SK-N-SH (cell line): ENCODE measurements around the gene CEP131. TPM values are rescaled to one million over a fixed set of nuclear protein-coding genes. Genes with fewer than 3 reads are reported as not detected.

Experiments used
- CTCF ChIA-PET: fragments of 300-600, 350-600 bp; formaldehyde crosslinking; extraction: SDS; loops from one replicate; lab custom pipeline; 2021; lab: Yijun Ruan, JAX
- POLR2A ChIA-PET: fragments of 350-600 bp; sonication (Branson Sonifier 250); formaldehyde crosslinking; extraction: SDS; loops from one replicate; lab custom pipeline; 2020; ENCODE audit warnings: antibody characterized with exemption, inconsistent platforms; lab: Yijun Ruan, JAX
- DNase-seq: peaks from one replicate; pipeline ENCODE4 v3.0.0; 2012
- H2AFZ ChIP-seq: fragments of 200-600 bp; sonication (generic); 2 replicates; pipeline ENCODE4 v1.8.1; 2016; ENCODE audit warnings: antibody characterized with exemption, mild to moderate bottlenecking, low read depth
- H3F3A ChIP-seq: fragments of 200-600 bp; sonication (generic); replicated peaks from 2 replicates; pipeline ENCODE3; 2016; ENCODE audit warnings: antibody characterized with exemption, mild to moderate bottlenecking; ENCODE audit not compliant: insufficient read depth
- H3K27ac ChIP-seq, 2 experiments: fragments of 200-500 bp in 1 of 2; fragments of 200-600 bp in 1 of 2; sonication (Bioruptor generic) in 1 of 2; sonication (generic), shearing (Covaris generic) in 1 of 2; 2 replicates each; pipeline versions ENCODE4 v1.5.1 to v1.6.1; 2014 to 2016; ENCODE audit warnings: low read depth in 2 of 2, inconsistent platforms in 1 of 2, low read length in 1 of 2, mild to moderate bottlenecking in 1 of 2, mixed read lengths in 1 of 2
- H3K27me3 ChIP-seq: fragments of 200-600 bp; sonication (generic), shearing (Covaris generic); 2 replicates; pipeline ENCODE4 v1.6.1; 2016; ENCODE audit warnings: mixed run types; ENCODE audit not compliant: insufficient read depth
- H3K36me3 ChIP-seq, 2 experiments: fragments of 200-500 bp in 1 of 2; fragments of 200-600 bp in 1 of 2; sonication (Bioruptor generic) in 1 of 2; sonication (generic) in 1 of 2; replicated peaks in 1 of 2; 2 replicates each; pipeline versions ENCODE3 to v1.5.1; 2014 to 2016; ENCODE audit warnings: low read length in 1 of 2, mild to moderate bottlenecking in 1 of 2; ENCODE audit not compliant: insufficient read depth in 2 of 2, control insufficient read depth in 1 of 2
- H3K4me1 ChIP-seq, 2 experiments: fragments of 200-500 bp in 1 of 2; fragments of 200-600 bp in 1 of 2; sonication (Bioruptor generic) in 1 of 2; sonication (generic), shearing (Covaris generic) in 1 of 2; 2 replicates each; pipeline versions ENCODE4 v1.5.1 to v1.6.1; 2014 to 2016; ENCODE audit warnings: low read depth in 1 of 2, low read length in 1 of 2, mixed run types in 1 of 2; ENCODE audit not compliant: insufficient read depth in 2 of 2, control insufficient read depth in 1 of 2
- H3K4me2 ChIP-seq: fragments of 200-600 bp; sonication (generic), shearing (Covaris generic); 2 replicates; pipeline ENCODE4 v1.6.1; 2017; ENCODE audit warnings: mixed run types
- H3K4me3 ChIP-seq, 2 experiments: fragments of 200-500 bp in 1 of 2; fragments of 200-600 bp in 1 of 2; sonication (Bioruptor generic) in 1 of 2; sonication (generic), shearing (Covaris generic) in 1 of 2; 2 replicates each; pipeline versions ENCODE4 v1.5.1 to v1.8.1; 2014 to 2016; ENCODE audit warnings: low read depth in 2 of 2, inconsistent platforms in 1 of 2, low read length in 1 of 2, mild to moderate bottlenecking in 1 of 2, mixed read lengths in 1 of 2, moderate library complexity in 1 of 2
- H3K79me2 ChIP-seq: fragments of 200-600 bp; sonication (generic); 2 replicates; pipeline ENCODE4 v1.8.1; 2017; ENCODE audit warnings: mild to moderate bottlenecking; ENCODE audit not compliant: insufficient read depth
- H3K9ac ChIP-seq: fragments of 200-600 bp; sonication (generic); 2 replicates; pipeline ENCODE4 v1.6.1; 2017; ENCODE audit warnings: mixed run types
- H3K9me2 ChIP-seq: fragments of 200-600 bp; sonication (generic); 2 replicates; pipeline ENCODE4 v1.6.1; 2017; ENCODE audit warnings: mixed run types
- H3K9me3 ChIP-seq: fragments of 200-600 bp; sonication (generic); 2 replicates; pipeline ENCODE4 v1.6.1; 2017; ENCODE audit warnings: mixed run types, mild to moderate bottlenecking, moderate library complexity
- H4K20me1 ChIP-seq: fragments of 200-600 bp; sonication (generic); 2 replicates; pipeline ENCODE4 v1.6.1; 2017; ENCODE audit warnings: mild to moderate bottlenecking, mixed run types; ENCODE audit not compliant: insufficient read depth
- CHD2 ChIP-seq: fragments of 150-350 bp; IDR thresholded peaks from 2 replicates; pipeline ENCODE4 v1.6.1; 2018; ENCODE audit warnings: low read length; ENCODE audit not compliant: partially characterized antibody
- CTCF ChIP-seq: fragments of 200-600 bp; sonication (generic); IDR thresholded peaks from 2 replicates; pipeline ENCODE4 v1.6.1; 2017; ENCODE audit warnings: antibody characterized with exemption, mild to moderate bottlenecking, moderate library complexity
- EP300 ChIP-seq, 2 experiments: IDR thresholded peaks; 2 replicates each; pipeline versions ENCODE4 v1.4.0 to v1.6.1; 2012; ENCODE audit warnings: borderline replicate concordance in 1 of 2, low read depth in 1 of 2, low read length in 1 of 2
- EZH2phosphoT487 ChIP-seq: fragments of 200-600 bp; sonication (generic); IDR thresholded peaks from 2 replicates; pipeline ENCODE4 v1.6.1; 2017; ENCODE audit warnings: low read depth, mixed run types, mild to moderate bottlenecking, antibody characterized with exemption, moderate library complexity, borderline replicate concordance
- FOSL2 ChIP-seq: IDR thresholded peaks from 2 replicates; pipeline ENCODE4 v1.4.0; 2012; ENCODE audit warnings: low read depth, mild to moderate bottlenecking, moderate library complexity, borderline replicate concordance
- GABPA ChIP-seq: IDR thresholded peaks from 2 replicates; pipeline ENCODE4 v1.4.0; 2012; ENCODE audit warnings: low read depth, mild to moderate bottlenecking
- JUND ChIP-seq: IDR thresholded peaks from 2 replicates; pipeline ENCODE4 v1.4.0; 2012
- MEF2A ChIP-seq: IDR thresholded peaks from 2 replicates; pipeline ENCODE4 v1.4.0; 2012; ENCODE audit warnings: low read depth, borderline replicate concordance
- NFIC ChIP-seq: IDR thresholded peaks from 2 replicates; pipeline ENCODE4 v1.4.0; 2012; ENCODE audit warnings: borderline replicate concordance
- NRF1 ChIP-seq: IDR thresholded peaks from 2 replicates; pipeline ENCODE4 v1.6.1; 2012; ENCODE audit warnings: low read depth, mild to moderate bottlenecking, low read length
- POLR2AphosphoS5 ChIP-seq: IDR thresholded peaks from 2 replicates; pipeline ENCODE4 v1.6.1; 2012; ENCODE audit warnings: low read depth, low read length
- RFX5 ChIP-seq: IDR thresholded peaks from 2 replicates; pipeline ENCODE4 v1.6.1; 2012; ENCODE audit warnings: mild to moderate bottlenecking, improper control_type of control experiment, low read length
- RXRA ChIP-seq: IDR thresholded peaks from 2 replicates; pipeline ENCODE4 v1.4.0; 2012; ENCODE audit warnings: low read depth, mild to moderate bottlenecking, borderline replicate concordance
- SMC3 ChIP-seq: IDR thresholded peaks from 2 replicates; pipeline ENCODE4 v1.6.1; 2012; ENCODE audit warnings: low read depth, low read length, improper control_type of control experiment
- TEAD4 ChIP-seq: IDR thresholded peaks from 2 replicates; pipeline ENCODE4 v1.4.0; 2012; ENCODE audit warnings: mild to moderate bottlenecking, borderline replicate concordance; ENCODE audit not compliant: insufficient read depth
- USF2 ChIP-seq: fragments of 150-350 bp; IDR thresholded peaks from 2 replicates; pipeline ENCODE4 v1.6.1; 2017; ENCODE audit warnings: antibody characterized with exemption, low read length, low read depth, borderline replicate concordance
- WGBS: methylation state at CpG from one replicate; pipeline ENCODE4 v1.1.6; 2017; ENCODE audit warnings: low lambda C conversion rate; 5-methylcytosine and 5-hydroxymethylcytosine counted together
- polyA plus RNA-seq, 3 experiments: library from polyadenylated mRNA; depleted of rRNA; stranded (reverse); fragments of >200 nt; gene quantifications; 2 replicates each; pipeline ENCODE4 v1.2.3, GENCODE V29; 2012
- TF ChIP-seq, protein P1 (sequence below): IDR thresholded peaks from 2 replicates; pipeline ENCODE4 v1.4.0; 2012; ENCODE audit warnings: low read depth, borderline replicate concordance
- TF ChIP-seq, protein P2 (sequence below): fragments of 150-350 bp; IDR thresholded peaks from 2 replicates; pipeline ENCODE4 v1.6.1; 2016; ENCODE audit warnings: mild to moderate bottlenecking, low read depth, low read length
- TF ChIP-seq, protein P3 (sequence below): IDR thresholded peaks from 2 replicates; pipeline ENCODE4 v1.6.1; 2012; ENCODE audit warnings: mild to moderate bottlenecking, low read depth, low read length, moderate library complexity
- TF ChIP-seq, protein P4 (sequence below): IDR thresholded peaks from 2 replicates; pipeline ENCODE4; 2012

CEP131 gene
- polyA plus RNA-seq, 1 of the 3 experiments (the other 2 are of a cell fraction): 34.8 TPM

DNA sequence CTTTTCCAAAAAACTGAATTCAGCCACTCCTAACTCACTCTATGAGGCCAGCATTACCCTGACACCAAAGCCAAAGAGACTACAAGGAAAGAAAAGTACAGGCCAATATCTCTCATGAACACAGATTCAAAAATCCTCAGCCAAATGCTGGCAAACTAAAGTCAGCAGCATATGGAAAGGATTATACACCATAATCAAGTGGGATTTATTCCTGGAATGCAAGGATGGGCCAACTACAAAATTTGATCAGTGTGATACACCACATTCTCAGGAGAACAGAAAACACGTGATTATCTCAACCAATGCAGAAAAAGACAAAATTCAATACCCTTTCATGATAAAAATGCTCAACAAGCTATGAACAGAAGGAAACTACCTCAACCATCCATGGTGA is 49.0 kb downstream of the CEP131 start (continued):
- TF ChIP-seq MEF2A (no peak), CTCF (no peak)

DNA sequence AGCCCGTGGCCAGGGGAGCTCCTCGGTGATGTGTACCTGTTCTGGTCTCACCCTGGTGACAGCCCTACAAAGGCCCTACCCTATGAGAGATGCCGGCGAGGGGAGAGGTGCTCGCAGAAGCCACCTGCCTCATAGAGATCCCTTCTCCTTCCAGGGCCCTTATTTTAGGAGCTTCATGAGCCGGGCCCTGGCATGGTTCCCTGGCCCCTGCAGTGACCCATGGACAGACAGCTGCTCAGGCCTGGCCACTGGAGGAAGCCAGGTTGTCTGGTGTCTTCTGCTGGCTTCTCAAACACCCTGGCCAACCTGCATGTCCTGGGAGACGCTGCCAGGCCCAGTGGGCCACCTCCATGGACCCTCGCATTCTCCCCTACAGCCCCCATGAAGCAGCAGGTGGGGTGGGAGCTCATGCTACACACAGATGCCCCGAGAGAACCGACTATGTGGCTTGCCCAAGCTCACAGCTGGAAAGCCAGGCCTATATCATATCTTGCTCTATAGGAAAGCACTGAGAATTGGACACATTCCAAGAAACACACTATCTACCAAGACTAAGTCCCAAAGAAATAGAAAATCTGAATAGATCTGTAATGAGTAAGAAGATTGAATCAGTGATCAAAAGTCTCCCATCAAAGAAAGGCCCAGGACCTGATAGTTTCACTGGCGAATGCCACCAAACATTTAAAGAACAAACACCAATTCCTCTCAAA is 49.6 kb downstream of the CEP131 start:
- Histone ChIP-seq H3K27ac (no peak overlapping the region), H3K9me2 (no peaks in the 10 kb centered on the region), H3K4me3 (no peak overlapping the region), H3K36me3 (no peaks in the 10 kb centered on the region), H4K20me1 (no peaks in the 10 kb centered on the region), H3K9me3 (0 out of 2 replicates have a peak, but pooled peaks cover 7% of the 10 kb centered on the region), H3K27me3 (no peaks in the 10 kb centered on the region), H3F3A (peaks cover 3% of the 10 kb centered on the region), H3K9ac (no peak overlapping the region), H3K79me2 (no peaks in the 10 kb centered on the region), H2AFZ (no peak overlapping the region), H3K4me1 (no peaks in the 10 kb centered on the region; a peak in 1 of 4 replicates), H3K4me2 (no peak overlapping the region)
- TF ChIP-seq, protein P1, sequence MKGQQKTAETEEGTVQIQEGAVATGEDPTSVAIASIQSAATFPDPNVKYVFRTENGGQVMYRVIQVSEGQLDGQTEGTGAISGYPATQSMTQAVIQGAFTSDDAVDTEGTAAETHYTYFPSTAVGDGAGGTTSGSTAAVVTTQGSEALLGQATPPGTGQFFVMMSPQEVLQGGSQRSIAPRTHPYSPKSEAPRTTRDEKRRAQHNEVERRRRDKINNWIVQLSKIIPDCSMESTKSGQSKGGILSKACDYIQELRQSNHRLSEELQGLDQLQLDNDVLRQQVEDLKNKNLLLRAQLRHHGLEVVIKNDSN: no peak
- TF ChIP-seq, protein P2, sequence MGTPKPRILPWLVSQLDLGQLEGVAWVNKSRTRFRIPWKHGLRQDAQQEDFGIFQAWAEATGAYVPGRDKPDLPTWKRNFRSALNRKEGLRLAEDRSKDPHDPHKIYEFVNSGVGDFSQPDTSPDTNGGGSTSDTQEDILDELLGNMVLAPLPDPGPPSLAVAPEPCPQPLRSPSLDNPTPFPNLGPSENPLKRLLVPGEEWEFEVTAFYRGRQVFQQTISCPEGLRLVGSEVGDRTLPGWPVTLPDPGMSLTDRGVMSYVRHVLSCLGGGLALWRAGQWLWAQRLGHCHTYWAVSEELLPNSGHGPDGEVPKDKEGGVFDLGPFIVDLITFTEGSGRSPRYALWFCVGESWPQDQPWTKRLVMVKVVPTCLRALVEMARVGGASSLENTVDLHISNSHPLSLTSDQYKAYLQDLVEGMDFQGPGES: no peak
- no peak for TF ChIP-seq RXRA
- no peak for TF ChIP-seq EZH2phosphoT487
- TF ChIP-seq FOSL2: no peak
- no peak for TF ChIP-seq USF2
- no peak for TF ChIP-seq POLR2AphosphoS5
- TF ChIP-seq RFX5: no peak
- no peak for TF ChIP-seq GABPA
- TF ChIP-seq, protein P3, sequence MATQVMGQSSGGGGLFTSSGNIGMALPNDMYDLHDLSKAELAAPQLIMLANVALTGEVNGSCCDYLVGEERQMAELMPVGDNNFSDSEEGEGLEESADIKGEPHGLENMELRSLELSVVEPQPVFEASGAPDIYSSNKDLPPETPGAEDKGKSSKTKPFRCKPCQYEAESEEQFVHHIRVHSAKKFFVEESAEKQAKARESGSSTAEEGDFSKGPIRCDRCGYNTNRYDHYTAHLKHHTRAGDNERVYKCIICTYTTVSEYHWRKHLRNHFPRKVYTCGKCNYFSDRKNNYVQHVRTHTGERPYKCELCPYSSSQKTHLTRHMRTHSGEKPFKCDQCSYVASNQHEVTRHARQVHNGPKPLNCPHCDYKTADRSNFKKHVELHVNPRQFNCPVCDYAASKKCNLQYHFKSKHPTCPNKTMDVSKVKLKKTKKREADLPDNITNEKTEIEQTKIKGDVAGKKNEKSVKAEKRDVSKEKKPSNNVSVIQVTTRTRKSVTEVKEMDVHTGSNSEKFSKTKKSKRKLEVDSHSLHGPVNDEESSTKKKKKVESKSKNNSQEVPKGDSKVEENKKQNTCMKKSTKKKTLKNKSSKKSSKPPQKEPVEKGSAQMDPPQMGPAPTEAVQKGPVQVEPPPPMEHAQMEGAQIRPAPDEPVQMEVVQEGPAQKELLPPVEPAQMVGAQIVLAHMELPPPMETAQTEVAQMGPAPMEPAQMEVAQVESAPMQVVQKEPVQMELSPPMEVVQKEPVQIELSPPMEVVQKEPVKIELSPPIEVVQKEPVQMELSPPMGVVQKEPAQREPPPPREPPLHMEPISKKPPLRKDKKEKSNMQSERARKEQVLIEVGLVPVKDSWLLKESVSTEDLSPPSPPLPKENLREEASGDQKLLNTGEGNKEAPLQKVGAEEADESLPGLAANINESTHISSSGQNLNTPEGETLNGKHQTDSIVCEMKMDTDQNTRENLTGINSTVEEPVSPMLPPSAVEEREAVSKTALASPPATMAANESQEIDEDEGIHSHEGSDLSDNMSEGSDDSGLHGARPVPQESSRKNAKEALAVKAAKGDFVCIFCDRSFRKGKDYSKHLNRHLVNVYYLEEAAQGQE: no peak
- no peak for TF ChIP-seq NFIC
- TF ChIP-seq EP300 (IDR thresholded peaks at IDR 0.05; ENCODE audit: borderline replicate concordance in 1 of 2, low read depth in 1 of 2, low read length in 1 of 2): no peak
- no peak for TF ChIP-seq CHD2
- no peak for TF ChIP-seq NRF1
- TF ChIP-seq SMC3: no peak
- TF ChIP-seq, protein P4, sequence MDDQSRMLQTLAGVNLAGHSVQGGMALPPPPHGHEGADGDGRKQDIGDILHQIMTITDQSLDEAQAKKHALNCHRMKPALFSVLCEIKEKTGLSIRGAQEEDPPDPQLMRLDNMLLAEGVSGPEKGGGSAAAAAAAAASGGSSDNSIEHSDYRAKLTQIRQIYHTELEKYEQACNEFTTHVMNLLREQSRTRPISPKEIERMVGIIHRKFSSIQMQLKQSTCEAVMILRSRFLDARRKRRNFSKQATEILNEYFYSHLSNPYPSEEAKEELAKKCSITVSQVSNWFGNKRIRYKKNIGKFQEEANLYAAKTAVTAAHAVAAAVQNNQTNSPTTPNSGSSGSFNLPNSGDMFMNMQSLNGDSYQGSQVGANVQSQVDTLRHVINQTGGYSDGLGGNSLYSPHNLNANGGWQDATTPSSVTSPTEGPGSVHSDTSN: no peak
- no peak for TF ChIP-seq TEAD4
- TF ChIP-seq JUND: no peak
- CTCF ChIA-PET: interaction anchor here (1.2 to 1.6 kb wide), 4 partner anchors 20 to 58 kb away, joined by 3 to 9 read pairs (median 4); no protein-coding TSS in a partner anchor
- no peak for DNase-seq
- POLR2A ChIA-PET: no interaction called here
- 66% methylated on average over 11 of the region's 11 CpGs for WGBS
